CD1c-positive myeloid dendritic cell (primary cell): ENCODE data around the gene ACY1.
A peak's percentile ranks its signal among the peaks of the same experiment; 100 is the strongest.

ENCODE experiments used
- DNase-seq: peaks from one replicate; pipeline ENCODE4 v3.0.0-alpha.2; 2016; ENCODE audit errors: extremely low spot score

Gene ACY1

GRCh38 chr3:51963951-51964451 lies 19.3 kb upstream of the ACY1 start:
- DNase-seq, result no peak

DNA sequence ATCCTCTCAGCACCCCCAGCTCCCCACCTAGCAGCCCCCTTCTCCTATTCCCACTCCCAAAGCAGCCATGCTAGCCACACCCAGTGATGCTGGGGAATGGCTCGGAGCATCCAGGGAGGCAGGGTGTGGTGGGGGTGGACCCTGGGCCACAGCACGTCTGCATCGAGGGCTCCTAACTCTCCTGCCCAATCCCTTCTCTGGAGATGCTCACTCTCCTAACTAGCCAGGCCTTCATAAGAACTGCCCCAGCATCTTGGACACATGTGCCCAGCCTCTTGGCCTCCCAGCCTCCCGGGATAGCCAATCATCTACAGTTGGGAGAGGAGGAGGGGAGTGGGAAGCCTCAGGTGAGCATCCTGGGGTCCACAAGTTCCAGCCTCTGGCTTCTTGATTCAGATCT lies 18.8 kb upstream of the ACY1 start:
- DNase-seq, result no peak

DNA sequence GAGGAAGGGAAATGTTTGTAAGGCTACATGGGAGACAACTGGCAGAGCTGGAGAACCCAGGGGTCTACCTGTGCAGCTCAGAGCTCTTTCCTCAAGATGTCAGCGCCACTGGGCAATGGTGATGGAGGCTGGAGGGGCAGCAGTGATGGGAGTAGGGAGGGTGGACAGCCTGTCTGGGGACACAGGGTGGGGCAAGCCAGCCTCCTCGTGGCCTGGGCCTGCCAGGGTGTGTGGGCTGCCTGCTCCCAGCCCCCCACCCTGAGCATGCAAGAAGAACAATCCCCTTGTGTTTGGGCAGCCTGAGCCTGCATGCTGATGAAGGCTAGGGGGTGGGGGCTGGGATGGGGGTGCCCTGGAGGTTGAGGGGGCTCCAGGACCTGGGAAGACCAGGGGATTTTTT lies 17.3 kb upstream of the ACY1 start:
- DNase-seq, result no peak

DNA sequence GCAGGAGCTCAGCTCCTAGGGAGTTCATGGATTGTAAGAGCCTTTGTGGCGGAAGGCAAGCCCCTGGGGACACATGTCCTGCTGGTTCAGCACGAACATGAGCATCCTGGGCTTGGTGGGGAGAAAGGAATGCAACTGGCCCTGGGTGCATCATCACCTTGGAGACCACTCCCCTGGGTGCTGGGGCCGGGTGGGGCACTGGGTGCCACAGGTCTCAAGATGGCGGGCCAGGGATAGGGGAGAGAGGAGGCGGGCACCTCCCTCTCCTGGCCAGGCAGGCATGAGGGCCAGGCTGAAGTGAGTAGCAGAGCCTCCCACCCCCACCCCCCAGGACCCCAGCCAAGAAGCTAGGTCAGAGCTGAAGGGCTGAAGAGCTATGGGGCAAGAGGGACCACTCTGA lies 16.8 kb upstream of the ACY1 start:
- no peak for DNase-seq

DNA sequence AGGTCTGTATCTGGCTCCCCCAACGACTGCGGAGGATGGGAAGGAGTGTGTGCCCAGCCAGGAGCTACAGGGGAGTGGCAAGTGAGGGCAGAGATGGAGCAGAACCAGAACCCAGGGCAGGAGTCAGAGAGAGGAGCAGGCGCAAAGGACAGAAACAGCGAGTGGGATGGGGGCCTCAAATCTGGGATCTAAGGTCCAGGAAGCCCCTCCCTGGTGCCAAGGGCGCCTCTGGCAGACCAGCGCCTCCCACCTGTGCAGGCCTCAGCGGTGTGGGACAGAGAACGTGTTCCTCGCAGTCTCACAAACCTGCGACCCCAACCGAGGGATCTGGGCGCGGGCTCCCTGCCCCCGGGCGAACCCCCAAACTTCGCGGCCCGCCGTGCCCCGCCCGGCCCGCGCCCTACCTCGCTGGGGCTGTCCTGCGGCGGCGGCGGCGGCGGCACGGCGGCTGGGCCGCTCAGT lies 16.4 kb upstream of the ACY1 start:
- no peak for DNase-seq

DNA sequence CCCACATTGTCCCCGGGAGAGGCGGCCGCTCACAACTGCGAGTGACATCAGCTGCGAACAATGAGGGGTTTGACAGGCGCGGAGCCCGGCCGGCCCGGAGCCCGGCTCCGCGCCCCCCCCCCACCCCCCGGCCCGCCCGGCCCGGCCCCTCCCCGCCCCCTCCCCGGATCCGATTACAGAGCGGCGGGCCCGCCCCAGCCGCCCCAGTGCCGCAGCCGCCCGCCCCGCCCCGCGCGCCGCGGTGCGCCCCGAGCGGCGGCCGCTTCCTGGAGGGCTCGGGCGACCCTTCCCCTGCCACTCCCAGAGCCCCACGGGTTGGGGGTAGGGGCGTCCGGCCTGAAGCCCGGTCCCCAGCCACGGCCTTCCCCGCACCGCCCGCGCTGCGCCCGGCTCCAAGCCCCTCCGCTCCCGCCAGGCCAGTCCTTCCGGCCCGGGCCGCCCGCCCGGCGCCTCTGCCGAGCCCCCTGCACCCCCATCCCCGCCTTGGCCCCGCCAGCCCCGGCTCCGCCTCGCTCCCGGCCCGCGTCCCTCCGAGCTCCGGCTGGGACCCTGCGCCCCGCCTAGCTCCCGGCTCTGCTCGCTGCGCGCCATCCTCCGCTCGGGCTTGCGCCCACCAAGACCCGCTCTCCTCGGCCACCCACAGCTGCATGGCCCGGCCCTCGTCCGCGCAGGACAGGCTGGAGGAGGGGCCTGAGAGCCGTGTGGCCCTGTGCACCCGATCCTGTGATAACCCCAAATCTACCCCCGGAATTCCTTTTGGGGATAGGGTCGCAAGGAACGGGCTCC lies 15.8 kb upstream of the ACY1 start, which contains the start of gene PCBP4:
Gene PCBP4 (minus strand): TSS at position 71 of the 786 bp plus-strand sequence. CDS start 6,214 bp downstream, outside the sequence.
- DNase-seq, result peak; percentile 24

DNA sequence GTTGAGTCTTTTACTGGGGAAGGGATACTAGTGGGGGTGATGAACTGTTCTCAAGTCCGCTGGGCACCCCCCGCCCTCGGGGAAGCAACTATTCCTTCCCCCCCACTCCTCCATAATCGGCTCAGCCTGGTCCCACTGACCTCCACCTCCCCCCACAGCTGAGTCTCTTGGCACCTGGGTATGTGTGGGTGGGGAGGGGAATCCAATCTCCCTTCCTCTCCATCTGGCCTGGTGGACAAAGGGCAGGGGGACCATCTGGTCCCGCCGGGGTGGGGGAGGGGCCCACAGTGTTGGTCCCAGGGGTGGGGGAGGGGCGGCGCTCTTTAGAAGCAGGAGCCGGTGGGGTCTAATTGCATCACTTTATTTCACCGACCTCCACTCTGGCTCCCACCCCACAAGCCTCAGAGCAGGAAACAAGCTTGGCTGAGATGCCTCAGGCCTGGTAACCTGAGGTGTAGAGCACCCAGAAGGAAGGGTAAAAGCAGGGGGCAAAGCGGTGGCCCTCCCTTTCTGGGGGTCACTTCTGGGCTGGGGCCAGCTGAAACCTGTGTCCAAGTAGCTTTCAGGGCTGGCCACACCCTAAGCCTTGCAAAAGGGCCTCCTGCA lies 15.1 kb upstream of the ACY1 start:
- DNase-seq, result no peak

GRCh38 chr3:51968883-51969678 lies 14.3 kb upstream of the ACY1 start:
- no peak for DNase-seq

DNA sequence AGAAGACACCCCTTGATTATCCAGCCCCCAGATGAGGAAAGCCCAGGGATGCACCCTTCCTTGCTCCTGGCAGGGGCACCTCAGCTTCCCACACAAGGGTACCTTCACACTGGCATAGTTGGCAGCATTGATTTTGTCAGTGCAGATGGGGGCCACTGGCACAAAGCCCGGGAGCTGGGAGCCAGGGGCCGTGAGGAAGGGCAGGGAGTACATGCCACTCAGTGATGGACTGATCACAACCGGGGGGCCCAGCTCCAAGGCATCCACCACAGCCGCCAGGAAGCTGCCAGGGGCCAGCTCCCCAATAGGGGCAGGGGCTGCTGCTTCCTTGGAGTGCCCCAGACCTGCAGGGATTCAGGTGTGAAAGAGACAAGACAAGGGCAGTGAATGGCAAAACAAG lies 13.5 kb upstream of the ACY1 start:
- DNase-seq, result no peak

DNA sequence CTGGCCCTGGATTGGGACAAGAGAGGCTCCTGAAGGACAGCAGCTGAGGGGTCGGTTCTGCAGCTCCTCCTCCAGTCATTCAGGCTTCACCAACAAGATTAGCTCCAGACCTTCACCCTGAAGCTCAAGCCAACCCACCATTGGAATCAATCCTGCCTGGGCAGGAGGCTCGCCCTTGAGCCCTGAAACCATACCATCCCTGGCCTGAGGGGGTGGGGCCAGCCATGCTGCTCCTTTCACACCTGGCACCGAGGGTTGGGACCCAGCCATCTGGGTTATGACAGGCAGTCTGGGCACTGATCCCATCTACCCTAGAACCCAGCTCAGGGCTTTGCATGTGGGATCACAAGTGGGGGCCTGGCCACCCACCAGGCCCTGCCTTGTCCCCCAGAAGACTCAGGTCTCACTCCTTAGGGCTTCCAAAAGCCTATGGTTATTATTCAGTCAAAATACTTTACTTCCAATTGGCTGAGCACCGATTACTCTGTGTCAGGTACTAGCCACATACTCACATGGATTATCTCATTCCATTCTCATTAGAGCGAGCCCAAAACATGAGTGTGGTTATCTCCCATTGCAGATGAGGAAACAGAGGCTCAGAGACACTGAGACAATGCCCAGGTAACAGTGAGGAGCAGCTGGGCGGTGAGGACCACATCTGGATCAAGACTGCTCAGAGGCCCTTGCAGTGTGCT lies 12.6 kb upstream of the ACY1 start:
- DNase-seq, result no peak

- DNase-seq, result no peak
These were observed 12.0 kb upstream of the ACY1 start for GRCh38 chr3:51971350-51971749.

DNA sequence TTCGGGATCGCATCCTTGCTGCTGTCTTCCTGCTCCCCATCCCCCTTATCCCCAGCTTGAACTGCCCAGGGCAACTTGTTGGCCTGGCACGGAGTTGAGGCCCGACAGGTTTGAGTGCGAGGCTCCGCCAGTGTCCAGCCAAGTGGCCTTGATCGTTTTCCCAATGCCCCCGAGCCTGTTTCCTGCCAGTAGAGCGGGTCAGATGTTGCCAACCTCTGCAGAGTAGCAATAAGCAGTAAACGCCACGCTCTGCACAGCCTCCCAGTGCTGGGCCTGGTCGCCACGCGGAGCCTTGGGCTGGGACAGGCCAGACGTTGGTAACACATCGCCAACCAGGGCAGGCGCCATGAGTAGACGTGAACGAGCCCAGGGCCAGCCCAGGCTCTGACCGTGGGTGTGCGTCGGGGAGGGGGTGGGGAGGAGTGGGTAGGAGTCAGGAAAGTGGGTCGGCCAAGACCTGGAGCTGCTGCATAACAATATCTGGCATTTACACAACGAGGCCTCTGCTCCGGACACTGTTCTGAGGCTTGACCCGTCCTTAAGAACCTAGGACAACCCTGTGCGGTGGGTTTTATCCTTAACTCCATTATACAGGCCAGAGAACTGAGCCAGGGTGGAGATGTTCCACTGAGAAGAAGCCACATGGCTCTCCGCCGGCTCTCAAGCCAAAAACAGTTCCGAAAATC lies 8.9 kb upstream of the ACY1 start:
- no peak for DNase-seq

GRCh38 chr3:51974963-51975851 lies 8.1 kb upstream of the ACY1 start, which contains the start of gene ABHD14A:
Gene ABHD14A, plus strand, starts transcription at chr3:51975064. Its CDS starts 72 bp downstream, at chr3:51975136.
- peak; percentile 85 for DNase-seq

- DNase-seq, result peak; percentile 92
These were observed 7.3 kb upstream of the ACY1 start for GRCh38 chr3:51975852-51976549.

DNA sequence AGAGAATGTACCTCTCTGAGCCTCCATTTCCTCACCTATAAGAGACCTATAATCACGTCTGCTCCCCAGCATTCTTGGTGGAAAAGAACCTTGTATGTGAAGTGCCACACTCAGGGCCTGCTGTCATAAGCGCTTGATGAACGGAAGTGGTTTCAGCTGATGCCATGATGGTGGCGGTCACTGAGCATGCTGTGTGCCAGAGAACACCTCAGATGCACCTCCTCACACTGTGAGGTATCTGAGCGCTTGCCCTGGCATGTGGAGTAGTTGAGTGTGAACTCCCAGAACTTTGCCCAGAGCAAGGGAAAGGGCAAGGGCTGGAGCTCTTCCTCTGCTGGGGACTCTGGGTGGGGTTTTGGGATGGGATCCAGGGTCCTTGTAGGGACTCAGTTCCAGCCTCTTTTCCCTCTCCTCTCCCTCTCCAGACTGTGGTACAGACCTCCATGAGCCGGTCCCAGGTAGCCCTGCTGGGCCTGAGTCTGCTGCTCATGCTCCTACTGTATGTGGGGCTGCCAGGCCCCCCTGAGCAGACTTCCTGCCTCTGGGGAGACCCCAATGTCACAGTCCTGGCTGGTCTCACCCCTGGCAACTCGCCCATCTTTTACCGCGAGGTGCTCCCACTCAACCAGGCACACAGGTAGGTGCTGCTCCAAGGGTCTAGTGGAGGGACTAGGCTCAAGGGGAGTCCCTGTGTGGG lies 5.7 kb upstream of the ACY1 start:
- no peak for DNase-seq

GRCh38 chr3:51978143-51978502 lies 5.2 kb upstream of the ACY1 start:
- no peak for DNase-seq

DNA sequence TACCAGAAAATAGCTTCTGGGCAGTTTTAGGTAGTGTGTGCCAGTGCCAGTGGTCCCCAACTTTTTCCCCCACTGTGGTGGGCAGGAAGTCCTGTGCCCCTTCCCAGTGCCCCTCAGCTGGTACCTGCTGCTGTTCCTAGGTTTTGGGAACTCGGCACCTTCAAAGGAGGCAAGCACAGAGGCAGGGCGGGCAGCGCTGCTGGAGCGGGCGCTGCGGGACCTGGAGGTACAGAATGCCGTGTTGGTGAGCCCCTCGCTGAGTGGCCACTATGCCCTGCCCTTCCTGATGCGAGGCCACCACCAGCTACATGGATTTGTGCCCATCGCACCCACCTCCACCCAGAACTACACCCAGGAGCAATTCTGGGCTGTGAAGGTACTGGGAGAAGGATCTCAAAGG lies 3.1 kb upstream of the ACY1 start:
- no peak for DNase-seq

- no peak for DNase-seq
These were observed 940 bp upstream of the ACY1 start for GRCh38 chr3:51982352-51982837.
